K562 (cell line): ENCODE results near the gene MYL4. TPM values are rescaled to one million over a fixed set of nuclear protein-coding genes. Genes with fewer than 3 reads are reported as not detected.

Experiments used
- CREBBP ChIP-seq: IDR thresholded peaks from one replicate; pipeline ENCODE4 v1.6.1; 2012; ENCODE audit warnings: low read depth, mild to moderate bottlenecking, control low read depth, inconsistent platforms, low read length
- EGR1 ChIP-seq: fragments of 450-650 bp; conservative IDR thresholded peaks from 2 replicates; pipeline ENCODE4 v1.6.1; 2017; ENCODE audit warnings: mild to moderate bottlenecking
- HDGF ChIP-seq: fragments of 450-650 bp; IDR thresholded peaks from 2 replicates; pipeline ENCODE4 v1.6.1; 2016
- JUN ChIP-seq, 2 experiments: sonication (generic) in 1 of 2; formaldehyde crosslinking in 1 of 2; IDR thresholded peaks; 2 replicates each; pipeline versions ENCODE4 v1.6.1 to v1.8.0; 2012 to 2022; ENCODE audit warnings: borderline replicate concordance in 2 of 2, mild to moderate bottlenecking in 2 of 2, improper control_type of control experiment in 1 of 2, low read depth in 1 of 2, low read length in 1 of 2, missing genetic modification reagents in 1 of 2
- MCM5 ChIP-seq: fragments of 450-650 bp; IDR thresholded peaks from 2 replicates; pipeline ENCODE4 v1.6.1; 2016; ENCODE audit warnings: low read depth
- MTA1 ChIP-seq: fragments of 450-650 bp; IDR thresholded peaks from 2 replicates; pipeline ENCODE4 v1.6.1; 2017; ENCODE audit warnings: borderline replicate concordance
- NFE2 ChIP-seq: IDR thresholded peaks from 2 replicates; pipeline ENCODE4 v1.6.1; 2014; ENCODE audit warnings: antibody characterized with exemption, low read depth
- PHB2 ChIP-seq: fragments of 450-650 bp; IDR thresholded peaks from 2 replicates; pipeline ENCODE4 v1.6.1; 2017; ENCODE audit warnings: low read depth
- RBM15 ChIP-seq: fragments of 200-400 bp; formaldehyde crosslinking; IDR thresholded peaks from 2 replicates; pipeline ENCODE4 v1.6.1; 2018; ENCODE audit warnings: mild to moderate bottlenecking, low read length, moderate library complexity; ENCODE audit not compliant: insufficient read depth
- RBM17 ChIP-seq: fragments of 200-400 bp; formaldehyde crosslinking; IDR thresholded peaks from 2 replicates; pipeline ENCODE4 v1.6.1; 2017; ENCODE audit warnings: low read depth, mild to moderate bottlenecking, low read length, borderline replicate concordance
- TAF9B ChIP-seq: fragments of 450-650 bp; IDR thresholded peaks from 2 replicates; pipeline ENCODE4 v1.6.1; 2018; ENCODE audit warnings: mild to moderate bottlenecking; ENCODE audit not compliant: partially characterized antibody
- ZBTB1 ChIP-seq: sonication (generic); formaldehyde crosslinking; IDR thresholded peaks from 2 replicates; pipeline ENCODE4 v1.8.1; 2023; ENCODE audit warnings: missing genetic modification reagents, low read depth, mild to moderate bottlenecking, borderline replicate concordance
- ZNF586 ChIP-seq: fragments of 450-650 bp; formaldehyde crosslinking; conservative IDR thresholded peaks from 2 replicates; pipeline ENCODE4 v1.4.0; 2020; ENCODE audit warnings: mild to moderate bottlenecking, moderate library complexity
- ZNF766 ChIP-seq: fragments of 200-800 bp; sonication (Bioruptor generic); conservative IDR thresholded peaks from 2 replicates; pipeline ENCODE4 v1.6.1; 2016; ENCODE audit warnings: missing genetic modification characterization, missing compliant biosample characterization
- polyA plus RNA-seq, 8 experiments: library from polyadenylated mRNA; depleted of rRNA in 4 of 8; stranded (reverse) in 5 of 8; unstranded in 3 of 8; fragments of >200 nt; fragmentation: Nextera tagmentation in 2 of 8; fragmentation: Illumina TruSeq in 1 of 8; extraction: Ambion mirVana in 2 of 8; extraction: Trizol in 1 of 8; gene quantifications; 2 replicates each; pipeline versions ENCODE4 v1.2.1 to v1.2.3, GENCODE V29; 2011 to 2014; ENCODE audit warnings: inconsistent platforms in 1 of 8, missing spikeins in 1 of 8
- total RNA-seq, 7 experiments: library from RNA; depleted of rRNA in 6 of 7; stranded (reverse); fragments of >200 nt in 6 of 7; fragmentation: Illumina TruSeq in 2 of 7; extraction: Trizol in 2 of 7; gene quantifications; 2 replicates each; pipeline versions ENCODE4 v1.2.1 to v1.2.3, GENCODE V29; 2011 to 2021; ENCODE audit warnings: low replicate concordance in 1 of 7
- TF ChIP-seq, protein P1 (sequence below), 2 experiments: fragments of 450-650 bp in 1 of 2; sonication (generic) in 1 of 2; formaldehyde crosslinking; conservative IDR thresholded peaks; 2 replicates each; pipeline versions ENCODE4 v1.4.0 to v1.8.1; 2020 to 2022; ENCODE audit warnings: mild to moderate bottlenecking in 1 of 2, missing genetic modification reagents in 1 of 2
- TF ChIP-seq, protein P2 (sequence below): fragments of 250-450 bp; sonication (Bioruptor Pico); IDR thresholded peaks from 2 replicates; pipeline ENCODE4 v1.4.0; 2020; ENCODE audit warnings: borderline replicate concordance
- TF ChIP-seq, protein P3 (sequence below): fragments of 250-450 bp; sonication (Bioruptor Pico); IDR thresholded peaks from 2 replicates; pipeline ENCODE4 v1.5.1; 2021; ENCODE audit warnings: mild to moderate bottlenecking
- TF ChIP-seq, protein P4 (sequence below), 2 experiments: fragments of 450-650 bp in 1 of 2; IDR thresholded peaks; 2 replicates each; pipeline ENCODE4 v1.6.1; 2011 to 2017; ENCODE audit warnings: low read depth in 2 of 2, antibody characterized with exemption in 1 of 2, borderline replicate concordance in 1 of 2, low read length in 1 of 2, mild to moderate bottlenecking in 1 of 2, mixed read lengths in 1 of 2; ENCODE audit not compliant: control insufficient read depth in 1 of 2

Gene MYL4
- total and polyA plus RNA-seq, 9 of the 15 experiments (the other 6 are each of a cell fraction or from before 2014, with no cell fraction given), result 117 to 423 (median 221) TPM

DNA sequence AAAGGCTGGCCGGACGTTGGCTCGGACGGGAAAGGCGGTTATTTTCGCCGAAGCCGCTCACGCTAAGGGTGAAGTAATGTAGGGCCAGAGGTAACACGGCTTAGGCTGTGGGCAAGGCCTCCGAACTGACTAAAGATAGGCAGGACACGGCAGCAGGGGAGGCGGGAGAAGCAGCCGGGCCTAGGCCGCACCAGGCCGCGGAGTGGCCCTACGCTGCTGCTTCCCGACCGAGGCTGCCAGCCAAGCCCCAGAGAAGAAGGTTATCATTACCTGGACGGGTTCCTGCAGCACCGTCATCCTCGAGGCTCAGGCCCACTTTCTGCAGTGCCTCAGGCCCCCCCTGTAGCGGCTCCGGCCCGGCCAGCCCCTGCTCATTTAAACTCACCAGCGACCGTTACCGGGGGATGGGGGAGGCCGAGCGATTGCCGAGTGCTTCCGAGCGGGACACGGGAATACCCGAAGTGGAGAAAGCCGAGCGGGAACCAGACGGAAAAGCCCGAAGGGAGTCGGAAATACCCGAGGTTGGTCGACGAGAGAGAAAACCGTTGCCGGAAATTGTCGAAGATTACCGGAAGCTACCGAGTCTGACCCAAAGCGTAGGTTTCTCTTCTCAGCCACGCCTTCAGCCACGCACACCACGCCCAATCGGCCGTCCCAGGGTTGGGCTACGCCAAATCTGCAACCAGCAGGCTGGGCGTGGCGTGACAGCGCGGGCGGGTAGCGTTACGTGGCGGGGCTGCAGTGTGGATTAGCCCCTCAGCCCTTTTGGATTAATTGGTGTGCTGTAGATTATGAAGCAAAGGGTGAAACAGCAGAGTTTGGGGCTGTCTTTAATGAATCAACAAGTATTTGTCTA, 20.0 kb upstream of the MYL4 start, which contains the start of gene CDC27 (continued):
- TF ChIP-seq ZNF586 (CRISPR knock-in tag) (no peak), EGR1 (peak; percentile 87), ZBTB1 (peak; percentile 76; the same call in 1 of the 2 replicates), TAF9B (peak; percentile 65), PHB2 (no peak), ZNF766 (CRISPR knock-in tag) (no peak), HDGF (0 out of 2 replicates have a peak, but pooled peaks have one; percentile 26), CREBBP (no peak), MTA1 (no peak), RBM15 (no peak), NFE2 (0 out of 2 replicates have a peak, but pooled peaks have one; percentile 45), JUN (IDR thresholded peaks at IDR 0.05; ENCODE audit: borderline replicate concordance, low read depth, low read length) (0 out of 2 replicates have a peak, but pooled peaks have one; percentile 14), JUN (CRISPR knock-in tag; IDR thresholded peaks at IDR 0.05; ENCODE audit: borderline replicate concordance) (no peak), MCM5 (no peak), RBM17 (no peak)
- TF ChIP-seq, protein P1, sequence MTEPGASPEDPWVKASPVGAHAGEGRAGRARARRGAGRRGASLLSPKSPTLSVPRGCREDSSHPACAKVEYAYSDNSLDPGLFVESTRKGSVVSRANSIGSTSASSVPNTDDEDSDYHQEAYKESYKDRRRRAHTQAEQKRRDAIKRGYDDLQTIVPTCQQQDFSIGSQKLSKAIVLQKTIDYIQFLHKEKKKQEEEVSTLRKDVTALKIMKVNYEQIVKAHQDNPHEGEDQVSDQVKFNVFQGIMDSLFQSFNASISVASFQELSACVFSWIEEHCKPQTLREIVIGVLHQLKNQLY (CRISPR knock-in tag; conservative IDR thresholded peaks at IDR 0.05), result no peak
- TF ChIP-seq, protein P2, sequence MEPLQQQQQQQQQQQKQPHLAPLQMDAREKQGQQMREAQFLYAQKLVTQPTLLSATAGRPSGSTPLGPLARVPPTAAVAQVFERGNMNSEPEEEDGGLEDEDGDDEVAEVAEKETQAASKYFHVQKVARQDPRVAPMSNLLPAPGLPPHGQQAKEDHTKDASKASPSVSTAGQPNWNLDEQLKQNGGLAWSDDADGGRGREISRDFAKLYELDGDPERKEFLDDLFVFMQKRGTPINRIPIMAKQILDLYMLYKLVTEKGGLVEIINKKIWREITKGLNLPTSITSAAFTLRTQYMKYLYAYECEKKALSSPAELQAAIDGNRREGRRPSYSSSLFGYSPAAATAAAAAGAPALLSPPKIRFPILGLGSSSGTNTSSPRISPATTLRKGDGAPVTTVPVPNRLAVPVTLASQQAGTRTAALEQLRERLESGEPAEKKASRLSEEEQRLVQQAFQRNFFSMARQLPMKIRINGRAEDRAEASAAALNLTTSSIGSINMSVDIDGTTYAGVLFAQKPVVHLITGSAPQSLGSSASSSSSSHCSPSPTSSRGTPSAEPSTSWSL (CRISPR knock-in tag), result no peak
- TF ChIP-seq, protein P3, sequence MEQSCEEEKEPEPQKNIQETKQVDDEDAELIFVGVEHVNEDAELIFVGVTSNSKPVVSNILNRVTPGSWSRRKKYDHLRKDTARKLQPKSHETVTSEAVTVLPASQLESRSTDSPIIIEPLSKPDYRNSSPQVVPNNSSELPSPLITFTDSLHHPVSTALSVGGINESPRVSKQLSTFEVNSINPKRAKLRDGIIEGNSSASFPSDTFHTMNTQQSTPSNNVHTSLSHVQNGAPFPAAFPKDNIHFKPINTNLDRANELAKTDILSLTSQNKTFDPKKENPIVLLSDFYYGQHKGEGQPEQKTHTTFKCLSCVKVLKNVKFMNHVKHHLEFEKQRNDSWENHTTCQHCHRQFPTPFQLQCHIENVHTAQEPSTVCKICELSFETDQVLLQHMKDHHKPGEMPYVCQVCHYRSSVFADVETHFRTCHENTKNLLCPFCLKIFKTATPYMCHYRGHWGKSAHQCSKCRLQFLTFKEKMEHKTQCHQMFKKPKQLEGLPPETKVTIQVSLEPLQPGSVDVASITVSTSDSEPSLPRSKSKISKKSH (CRISPR knock-in tag), result no peak
- TF ChIP-seq, protein P4, sequence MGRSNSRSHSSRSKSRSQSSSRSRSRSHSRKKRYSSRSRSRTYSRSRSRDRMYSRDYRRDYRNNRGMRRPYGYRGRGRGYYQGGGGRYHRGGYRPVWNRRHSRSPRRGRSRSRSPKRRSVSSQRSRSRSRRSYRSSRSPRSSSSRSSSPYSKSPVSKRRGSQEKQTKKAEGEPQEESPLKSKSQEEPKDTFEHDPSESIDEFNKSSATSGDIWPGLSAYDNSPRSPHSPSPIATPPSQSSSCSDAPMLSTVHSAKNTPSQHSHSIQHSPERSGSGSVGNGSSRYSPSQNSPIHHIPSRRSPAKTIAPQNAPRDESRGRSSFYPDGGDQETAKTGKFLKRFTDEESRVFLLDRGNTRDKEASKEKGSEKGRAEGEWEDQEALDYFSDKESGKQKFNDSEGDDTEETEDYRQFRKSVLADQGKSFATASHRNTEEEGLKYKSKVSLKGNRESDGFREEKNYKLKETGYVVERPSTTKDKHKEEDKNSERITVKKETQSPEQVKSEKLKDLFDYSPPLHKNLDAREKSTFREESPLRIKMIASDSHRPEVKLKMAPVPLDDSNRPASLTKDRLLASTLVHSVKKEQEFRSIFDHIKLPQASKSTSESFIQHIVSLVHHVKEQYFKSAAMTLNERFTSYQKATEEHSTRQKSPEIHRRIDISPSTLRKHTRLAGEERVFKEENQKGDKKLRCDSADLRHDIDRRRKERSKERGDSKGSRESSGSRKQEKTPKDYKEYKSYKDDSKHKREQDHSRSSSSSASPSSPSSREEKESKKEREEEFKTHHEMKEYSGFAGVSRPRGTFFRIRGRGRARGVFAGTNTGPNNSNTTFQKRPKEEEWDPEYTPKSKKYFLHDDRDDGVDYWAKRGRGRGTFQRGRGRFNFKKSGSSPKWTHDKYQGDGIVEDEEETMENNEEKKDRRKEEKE (IDR thresholded peaks at IDR 0.05; ENCODE audit: borderline replicate concordance in 1 of 2, control insufficient read depth in 1 of 2, low read depth in 2 of 2, low read length in 1 of 2), result no peak
